Natural killer cell treated with Interleukin-12 subunit alpha and Interleukin-12 subunit beta and Interleukin-15 and Interleukin-18, amount 100 ng/mL, for 72 hours (primary cell): ENCODE data around the gene GFRAL. TPM values are rescaled to one million over a fixed set of nuclear protein-coding genes. Genes with fewer than 3 reads are reported as not detected.

Source experiments
- ATAC-seq, 2 donors: fragments of 150-1000 bp; cut with Tn5 transposase in 1 of 2; sonication (Bioruptor Pico), chemical (Tn5 transposase) in 1 of 2; 2 replicates each; pipeline ENCODE4 v1.10.0; 2021
- DNase-seq: peaks from one replicate; pipeline ENCODE4 v3.0.0; 2022; ENCODE audit warnings: low spot score
- H3K27ac Mint-ChIP-seq, 2 donors: 1 replicate in 1 of 2; 2 replicates in 1 of 2; pipeline ENCODE4 v1.8.0; 2022; ENCODE audit warnings: mixed read lengths in 2 of 2, mild to moderate bottlenecking in 1 of 2, moderate library complexity in 1 of 2
- H3K27me3 Mint-ChIP-seq, 2 donors: 1 replicate in 1 of 2; 2 replicates in 1 of 2; pipeline ENCODE4 v1.8.0; 2022; ENCODE audit warnings: mixed read lengths in 2 of 2
- H3K36me3 Mint-ChIP-seq: one replicate; pipeline ENCODE4 v1.8.0; 2022; ENCODE audit warnings: mixed read lengths
- H3K4me1 Mint-ChIP-seq, 2 donors: 1 replicate in 1 of 2; 2 replicates in 1 of 2; pipeline ENCODE4 v1.8.0; 2022; ENCODE audit warnings: low read depth in 2 of 2, mixed read lengths in 2 of 2, mild to moderate bottlenecking in 1 of 2
- H3K4me3 Mint-ChIP-seq: one replicate; pipeline ENCODE4 v1.8.0; 2022; ENCODE audit warnings: mixed read lengths
- H3K9me3 Mint-ChIP-seq: 2 replicates; pipeline ENCODE4 v1.8.0; 2022; ENCODE audit warnings: mixed read lengths
- total RNA-seq, 2 donors: library from RNA; stranded (reverse); gene quantifications; one replicate each; pipeline ENCODE4 v1.2.3, GENCODE V29; 2022

GFRAL gene
- total RNA-seq, 2 donors from 2014 or later: not detected

DNA sequence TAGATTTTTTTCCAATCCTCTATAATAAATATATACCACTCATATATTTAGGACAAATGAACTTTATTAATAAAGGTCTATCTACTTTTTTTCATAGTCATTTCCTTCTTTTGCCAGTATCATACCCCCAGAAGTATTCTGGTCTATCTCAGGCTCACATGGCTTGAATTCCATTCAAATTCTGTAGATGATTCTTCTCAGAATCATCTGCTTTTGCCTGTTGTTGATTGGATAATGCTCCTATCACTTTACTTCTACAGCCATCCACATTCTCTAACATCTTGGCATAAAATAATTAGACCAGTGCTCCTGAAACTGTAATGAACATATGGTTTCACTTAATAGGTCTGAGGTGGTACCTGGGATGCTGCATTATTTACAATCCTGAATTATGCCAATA, 121.2 kb downstream of the GFRAL start:
- Mint-ChIP-seq H3K9me3 (no peaks in the 10 kb centered on the region), H3K27ac (no peak overlapping the region), H3K4me1 (no peaks in the 10 kb centered on the region), H3K4me3 (no peak overlapping the region), H3K27me3 (no peaks in the 10 kb centered on the region), H3K36me3 (no peaks in the 10 kb centered on the region)
- ATAC-seq: no peak
- no peak for DNase-seq

GRCh38 chr6:55449225-55449624, 122.0 kb downstream of the GFRAL start:
- Mint-ChIP-seq H3K4me3 (no peak overlapping the region), H3K36me3 (no peaks in the 10 kb centered on the region), H3K27ac (no peak overlapping the region), H3K4me1 (no peaks in the 10 kb centered on the region), H3K27me3 (no peaks in the 10 kb centered on the region), H3K9me3 (peaks cover under 1% of the 10 kb centered on the region)
- DNase-seq (no peak), ATAC-seq (no peak)

DNA sequence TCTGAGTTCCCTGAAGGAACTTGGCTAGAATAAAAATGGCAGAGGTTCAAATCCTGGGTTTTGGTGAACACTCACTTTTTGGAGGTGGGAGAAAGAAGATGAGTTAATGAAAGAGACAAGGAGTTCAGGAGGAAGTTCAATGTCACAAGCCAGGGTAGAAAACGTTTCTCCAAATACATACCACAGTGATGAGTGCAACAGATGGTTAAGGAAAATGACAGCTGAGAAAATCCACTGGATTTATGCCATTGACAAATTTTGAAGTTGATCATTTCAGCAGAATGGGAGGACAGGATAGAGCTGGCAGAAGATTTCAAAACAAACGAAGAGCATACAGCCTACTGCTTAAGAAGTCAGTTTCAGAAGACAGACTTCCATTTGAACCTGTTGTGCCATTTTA, 122.7 kb downstream of the GFRAL start:
- Mint-ChIP-seq H3K36me3 (no peaks in the 10 kb centered on the region), H3K9me3 (peaks cover 4% of the 10 kb centered on the region), H3K27ac (no peak overlapping the region), H3K27me3 (no peaks in the 10 kb centered on the region), H3K4me3 (no peak overlapping the region), H3K4me1 (no peaks in the 10 kb centered on the region)
- no peak for DNase-seq
- ATAC-seq: no peak

Other genes with a start within 250 kb of the GFRAL start
- gene HCRTR2, start 153.0 kb upstream of the GFRAL start, total RNA-seq: not detected